Measurements from ENCODE around the gene FAM149B1.

Gene FAM149B1

DNA sequence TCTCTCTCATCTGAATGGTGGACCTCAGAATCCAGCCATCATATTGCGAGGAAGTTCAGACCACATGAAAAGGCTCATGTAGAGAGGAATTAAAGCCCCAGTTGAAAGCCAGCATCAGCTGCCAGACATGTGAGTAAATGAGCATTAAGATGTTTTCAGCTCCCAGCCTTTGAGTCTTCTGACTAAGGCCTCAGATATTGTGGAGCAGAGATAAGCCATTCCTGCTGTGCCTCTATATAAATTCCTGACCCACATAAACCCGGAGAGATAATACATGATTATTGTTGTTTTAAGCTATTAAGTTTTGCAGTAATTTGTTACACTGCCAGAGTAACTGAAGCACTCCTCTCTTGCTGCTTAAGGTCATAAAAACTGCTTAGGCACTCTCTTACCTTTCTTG, 14.6 kb downstream of the FAM149B1 start:
- DNase-seq: no peak

DNA sequence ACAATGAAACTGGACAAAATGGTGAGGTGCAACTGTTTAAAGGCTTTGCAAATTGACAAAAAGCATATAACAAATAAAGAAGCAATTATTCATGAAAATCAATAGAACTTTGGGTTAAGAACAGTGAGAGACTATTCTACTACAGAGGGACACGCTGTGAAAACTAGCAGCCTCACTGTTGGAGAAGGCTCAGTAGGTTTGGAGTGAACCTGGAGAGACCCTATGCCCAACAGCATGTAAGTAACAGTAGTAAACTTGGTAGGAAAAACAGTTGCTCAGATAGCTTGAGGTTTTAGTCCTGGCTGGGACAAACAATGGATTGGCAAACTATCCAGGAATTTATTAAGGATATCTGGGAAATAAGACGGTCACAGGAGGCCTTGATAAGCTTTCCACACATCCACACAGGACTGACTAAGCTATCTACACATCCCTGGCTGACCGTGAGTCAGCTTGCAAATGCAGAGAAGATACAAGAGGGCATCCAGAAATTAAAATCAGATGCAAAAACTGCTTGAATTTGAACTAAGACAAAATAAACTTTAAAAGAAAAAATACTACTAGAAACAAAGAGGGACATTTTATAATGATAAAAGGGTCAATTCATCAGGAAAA, 15.9 kb downstream of the FAM149B1 start:
- DNase-seq: no peak

DNA sequence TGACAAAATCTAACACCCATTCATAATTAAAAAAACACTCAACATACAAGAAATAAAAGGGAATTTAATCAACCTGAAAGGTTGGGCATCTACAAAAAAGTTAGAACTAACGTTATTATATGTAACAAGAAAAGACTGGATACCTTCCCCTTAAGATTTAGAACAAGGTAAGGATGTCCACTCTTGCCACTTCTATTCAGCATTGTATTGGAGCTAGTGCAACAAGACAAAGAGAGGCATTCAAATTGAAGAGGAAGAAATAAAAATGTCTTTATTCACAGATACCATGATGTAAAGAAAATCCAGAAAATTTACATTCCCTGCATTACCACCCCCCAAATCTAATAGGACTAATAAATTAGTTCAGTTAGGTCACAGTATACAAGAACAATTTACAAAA, 18.3 kb downstream of the FAM149B1 start:
- DNase-seq: no peak

DNA sequence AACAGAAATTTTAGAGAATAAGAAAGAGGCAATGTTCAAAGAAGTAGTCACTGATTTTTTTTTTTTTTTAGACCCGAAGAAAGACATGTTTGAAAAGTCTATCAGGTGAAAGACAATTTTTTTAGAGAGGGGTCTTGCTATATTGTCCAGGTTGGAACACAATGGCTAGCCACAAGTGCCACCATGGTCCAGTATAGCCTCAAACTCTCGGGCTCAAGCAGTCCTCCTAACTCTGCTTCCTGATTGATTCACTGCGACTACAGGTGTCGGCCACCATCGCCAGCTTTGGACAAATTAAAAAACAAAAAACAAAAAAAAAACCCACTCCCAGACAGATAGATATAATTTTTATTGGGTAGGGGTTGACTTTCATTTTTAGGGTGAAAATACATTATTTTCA, 22.3 kb downstream of the FAM149B1 start:
- no peak for DNase-seq

DNA sequence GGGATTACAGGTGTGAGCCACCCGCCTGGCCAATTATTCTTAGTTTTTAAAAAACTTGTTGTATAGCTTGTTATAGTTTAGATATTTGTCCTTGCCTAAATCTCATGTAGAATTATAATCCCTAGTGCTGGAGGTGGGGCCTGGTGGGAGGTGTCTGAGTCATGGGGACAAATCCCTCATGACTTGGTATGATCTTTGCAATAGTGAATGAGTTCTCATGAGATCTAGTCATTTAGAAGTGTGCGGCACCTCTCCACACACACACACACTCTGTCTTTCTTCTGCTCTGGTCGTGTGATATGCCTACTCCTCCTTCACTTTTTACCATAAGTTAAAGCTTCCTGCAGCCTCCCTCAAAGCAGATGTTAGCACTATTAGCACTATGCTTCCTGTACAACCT, 37.2 kb downstream of the FAM149B1 start:
- no peak for DNase-seq

DNA sequence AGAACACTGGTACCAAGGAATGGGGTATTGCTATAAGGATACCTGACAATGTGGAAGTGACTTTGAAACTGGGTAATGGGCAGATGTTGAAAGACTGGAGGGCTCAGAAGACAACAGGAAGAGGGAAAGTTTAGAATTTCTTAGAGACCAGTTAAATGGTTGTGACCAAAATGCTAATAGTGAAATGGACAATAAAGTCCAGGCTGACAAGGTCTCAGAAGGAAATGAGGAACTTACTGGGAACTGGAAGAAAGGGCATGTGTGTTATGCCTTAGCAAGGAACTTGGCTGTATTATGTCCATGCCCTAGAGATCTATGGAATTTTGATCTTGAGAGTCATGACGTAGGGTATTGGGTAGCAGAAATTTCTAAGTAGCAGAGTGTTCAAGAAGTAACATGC, 38.0 kb downstream of the FAM149B1 start:
- no peak for DNase-seq

DNA sequence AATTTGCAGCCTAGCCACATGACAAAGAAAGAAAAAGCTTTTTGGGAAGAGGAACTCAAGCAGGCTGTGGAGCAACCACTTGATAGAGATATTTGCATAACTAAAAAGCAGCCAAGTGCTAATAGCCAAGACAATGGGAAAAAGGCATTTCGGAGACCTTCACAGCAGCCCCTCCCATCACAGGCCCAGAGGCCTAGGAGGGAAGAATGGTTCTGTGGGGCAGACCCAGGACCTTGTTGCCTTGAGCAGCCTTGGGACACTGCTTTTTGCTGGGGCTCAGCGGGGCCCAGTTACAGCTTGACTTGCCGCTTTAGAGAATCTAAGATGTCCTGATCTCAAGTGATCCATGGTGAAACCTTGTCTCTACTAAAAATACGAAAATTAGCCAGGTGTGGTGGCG, 38.5 kb downstream of the FAM149B1 start:
- no peak for DNase-seq

DNA sequence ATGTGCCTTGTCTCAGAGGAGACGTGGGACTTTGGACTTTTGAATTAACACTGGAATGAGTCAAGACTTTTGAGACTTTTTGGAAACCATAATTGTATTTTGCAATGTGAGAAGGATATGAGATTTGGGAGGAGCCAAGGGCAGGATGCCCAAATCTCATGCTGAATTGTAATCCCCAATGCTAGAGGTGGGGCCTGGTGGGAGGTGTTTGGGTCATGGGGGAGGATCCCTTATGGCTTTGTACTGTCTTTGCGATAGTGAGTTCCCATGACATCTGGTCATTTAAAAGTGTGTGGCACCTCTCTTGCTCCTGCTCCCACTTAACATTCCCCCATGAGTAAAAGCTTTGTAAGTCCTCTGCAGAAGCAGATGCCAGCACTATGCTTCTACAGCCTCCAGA, 40.0 kb downstream of the FAM149B1 start:
- no peak for DNase-seq

GRCh38 chr10:73209705-73210104, 41.8 kb downstream of the FAM149B1 start:
- no peak for DNase-seq

GRCh38 chr10:73210395-73211105, 42.6 kb downstream of the FAM149B1 start:
- no peak for DNase-seq

DNA sequence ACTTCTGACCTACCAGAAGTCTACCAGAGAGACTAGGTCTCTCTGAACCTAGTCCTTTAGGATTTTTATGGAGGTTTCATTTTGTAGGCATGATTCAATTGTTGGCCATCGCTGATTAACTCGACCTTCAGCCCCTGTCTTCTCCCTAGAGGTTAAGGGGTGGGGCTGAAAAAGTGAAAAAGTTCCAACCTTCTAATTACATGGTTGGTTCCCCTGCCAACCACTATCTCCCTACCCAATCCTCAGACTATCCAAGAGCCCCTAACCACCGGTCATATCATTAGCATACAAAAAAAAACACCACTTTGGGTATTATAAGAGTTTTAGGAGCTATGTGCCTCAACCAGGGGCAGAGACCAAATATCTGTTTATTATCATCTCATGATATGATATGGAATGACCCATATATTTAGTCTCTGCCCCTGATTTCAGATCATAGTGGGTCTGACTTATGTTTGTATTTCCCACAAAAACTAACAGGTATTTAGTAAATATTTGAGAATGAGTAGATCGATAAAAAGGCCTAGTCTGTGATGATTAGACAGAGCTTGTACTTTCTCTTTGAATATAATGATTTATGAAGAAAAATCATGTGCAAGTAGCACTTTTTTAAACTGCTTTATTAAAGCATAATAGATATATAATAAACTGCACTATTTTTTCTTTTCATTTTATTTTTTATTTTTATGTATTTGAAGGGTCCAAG, 43.3 kb downstream of the FAM149B1 start:
- no peak for DNase-seq

- no peak for DNase-seq
Observed at GRCh38 chr10:73215749-73216148, 47.8 kb downstream of the FAM149B1 start.

- no peak for DNase-seq
Observed at GRCh38 chr10:73217628-73218027, 49.7 kb downstream of the FAM149B1 start.

DNA sequence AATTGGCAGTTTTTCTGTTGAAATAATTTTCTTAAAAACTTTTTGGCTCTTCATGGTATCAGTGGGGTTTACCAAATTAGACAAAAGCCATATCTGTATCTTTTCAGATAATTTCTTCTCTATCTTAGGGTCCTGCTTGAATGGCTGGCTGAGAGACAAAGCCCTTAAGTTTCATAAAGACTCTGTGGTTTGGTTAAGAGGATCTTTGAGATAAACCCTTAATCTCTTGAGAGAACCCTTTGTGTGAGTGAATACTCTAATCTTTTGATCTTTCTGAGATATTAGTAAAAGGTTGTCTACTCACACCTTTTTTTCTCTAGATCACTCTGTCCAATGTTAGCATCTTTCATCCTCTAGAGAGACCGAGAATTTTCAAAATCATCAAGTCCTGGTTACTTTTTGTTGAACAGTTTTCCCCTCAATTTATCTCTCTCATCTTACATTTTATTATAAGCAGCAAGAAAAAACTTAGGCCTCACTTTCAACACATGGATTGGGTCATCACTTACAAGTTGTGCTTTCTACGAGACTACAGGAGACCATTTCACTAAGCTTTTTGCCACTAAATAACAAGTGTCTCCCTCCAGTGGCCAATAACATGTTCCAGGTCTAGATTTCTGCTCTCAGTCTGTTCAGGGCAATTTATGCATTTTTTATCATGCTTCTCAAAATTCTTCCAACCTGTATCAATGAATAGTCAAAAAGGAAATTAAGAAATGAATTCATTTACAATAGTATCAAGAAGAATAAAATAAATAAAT, 50.7 kb downstream of the FAM149B1 start:
- DNase-seq: no peak

DNA sequence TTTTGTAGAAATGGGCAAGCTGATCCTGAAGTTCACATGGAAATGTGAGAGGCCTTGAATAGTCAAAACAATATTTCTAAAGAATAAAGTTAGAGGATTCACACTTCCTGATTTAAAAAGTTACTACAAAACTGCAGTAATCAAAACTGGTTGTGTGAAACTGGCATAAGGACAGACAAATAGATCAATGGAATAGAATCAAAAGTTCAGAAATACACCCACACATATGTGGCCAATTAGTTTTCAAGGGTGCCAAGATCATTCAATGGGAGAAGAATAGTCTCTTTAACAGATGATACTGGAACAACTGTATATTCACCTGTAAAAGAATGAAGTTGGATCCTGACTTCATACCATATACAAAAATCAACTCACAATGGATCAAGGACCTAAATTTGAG, 51.5 kb downstream of the FAM149B1 start:
- no peak for DNase-seq

- DNase-seq: no peak
Observed at GRCh38 chr10:73220989-73221388, 53.1 kb downstream of the FAM149B1 start.

DNA sequence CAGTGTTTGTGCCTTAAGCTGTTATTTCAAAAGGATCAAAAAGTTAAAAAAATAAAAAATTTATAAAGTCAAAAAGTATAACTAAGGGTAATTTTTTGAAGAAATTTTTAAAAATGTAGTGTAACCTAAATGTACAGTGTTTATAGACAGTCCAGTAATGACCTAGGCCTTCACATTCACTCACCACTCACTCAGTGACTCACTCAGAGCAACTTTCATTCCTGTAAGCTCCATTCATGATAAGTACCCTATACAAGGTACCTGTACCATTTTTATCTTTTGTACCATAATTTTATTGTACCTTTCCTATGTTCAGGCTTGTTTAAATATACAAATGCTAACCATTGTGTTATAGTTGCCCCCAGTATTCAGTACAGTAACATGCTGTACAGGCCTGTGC, 57.6 kb downstream of the FAM149B1 start:
- DNase-seq: no peak

GRCh38 chr10:73226663-73227062, 58.7 kb downstream of the FAM149B1 start:
- no peak for DNase-seq

- DNase-seq: no peak
Observed at GRCh38 chr10:73228247-73228646, 60.3 kb downstream of the FAM149B1 start.

DNA sequence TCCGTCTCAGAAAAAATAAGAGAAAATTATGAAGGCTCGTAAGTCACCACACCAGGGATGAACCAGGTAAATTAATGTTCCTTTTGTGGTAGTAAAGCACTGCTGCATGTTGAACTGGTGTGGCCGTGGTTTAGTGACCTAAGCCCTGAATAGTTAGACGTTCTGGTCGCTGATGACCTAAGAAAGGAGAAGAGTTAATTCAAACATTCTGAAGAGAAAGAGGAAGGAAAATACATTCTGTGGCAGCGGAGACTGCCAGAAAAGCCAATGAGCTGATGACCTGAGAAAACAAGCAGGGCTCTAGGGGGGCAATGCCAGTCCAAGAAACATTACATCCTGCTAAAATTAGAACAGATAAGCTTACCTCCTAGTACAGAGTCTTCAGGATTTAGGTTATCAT, 61.6 kb downstream of the FAM149B1 start:
- DNase-seq: no peak

DNA sequence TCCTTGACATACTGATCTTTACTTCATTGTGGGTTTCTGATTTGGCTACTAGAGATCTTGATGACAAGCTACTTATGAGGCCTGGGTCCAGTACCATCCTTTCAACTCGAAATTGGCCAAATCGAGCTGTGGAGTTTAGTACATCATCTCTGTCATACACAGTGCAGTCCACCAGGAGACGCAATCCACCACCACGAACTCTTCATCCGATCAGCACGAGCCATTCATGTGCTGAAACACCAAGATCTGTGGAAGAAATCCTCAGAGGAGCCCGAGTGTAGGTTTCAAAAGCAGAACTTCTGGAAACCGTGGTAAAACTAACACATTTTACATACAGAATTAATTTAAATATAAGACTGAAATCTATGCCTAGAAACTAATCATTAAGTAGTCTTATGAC, 65.0 kb downstream of the FAM149B1 start:
- no peak for DNase-seq

GRCh38 chr10:73233883-73234282, 66.0 kb downstream of the FAM149B1 start:
- DNase-seq: no peak

DNA sequence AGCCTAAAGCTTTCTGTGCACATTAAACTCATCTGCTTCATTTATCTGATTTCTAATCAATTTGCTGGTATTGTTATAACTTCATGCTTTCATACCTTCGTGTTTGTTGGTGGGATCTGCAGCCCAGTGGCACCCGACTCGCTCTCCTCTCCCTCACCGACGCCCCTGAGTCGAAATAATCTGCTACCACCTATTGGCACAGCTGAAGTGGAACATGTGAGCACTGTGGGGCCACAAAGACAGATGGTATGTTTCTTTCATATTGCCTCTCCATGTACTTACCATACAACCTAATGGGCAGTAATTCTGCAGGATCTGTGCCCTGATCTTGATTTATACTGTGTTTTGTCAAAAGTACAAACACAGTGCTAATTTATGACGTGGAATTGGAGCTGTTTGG, 66.8 kb downstream of the FAM149B1 start:
- DNase-seq: no peak

Data from stimulated activated CD4-positive, alpha-beta T cell treated with anti-CD3 and anti-CD28 coated beads, Interleukin-2, amount 100 ng/mL, for 24 hours (primary cell).